DND-41 (cell line): Measurements from ENCODE around the gene SMC1B.

Experiments used
- EZH2 ChIP-seq: IDR thresholded peaks from 3 replicates; pipeline ENCODE4 v1.6.1; 2012; ENCODE audit warnings: borderline replicate concordance, low read depth, mild to moderate bottlenecking, moderate library complexity, low read length, inconsistent platforms; ENCODE audit not compliant: severe bottlenecking
- TF ChIP-seq, protein P1 (sequence below): IDR thresholded peaks from 2 replicates; pipeline ENCODE4 v1.5.1; 2012; ENCODE audit warnings: borderline replicate concordance, low read length, moderate library complexity, mild to moderate bottlenecking; ENCODE audit not compliant: poor library complexity, severe bottlenecking; ENCODE audit errors: extremely low read depth

DNA sequence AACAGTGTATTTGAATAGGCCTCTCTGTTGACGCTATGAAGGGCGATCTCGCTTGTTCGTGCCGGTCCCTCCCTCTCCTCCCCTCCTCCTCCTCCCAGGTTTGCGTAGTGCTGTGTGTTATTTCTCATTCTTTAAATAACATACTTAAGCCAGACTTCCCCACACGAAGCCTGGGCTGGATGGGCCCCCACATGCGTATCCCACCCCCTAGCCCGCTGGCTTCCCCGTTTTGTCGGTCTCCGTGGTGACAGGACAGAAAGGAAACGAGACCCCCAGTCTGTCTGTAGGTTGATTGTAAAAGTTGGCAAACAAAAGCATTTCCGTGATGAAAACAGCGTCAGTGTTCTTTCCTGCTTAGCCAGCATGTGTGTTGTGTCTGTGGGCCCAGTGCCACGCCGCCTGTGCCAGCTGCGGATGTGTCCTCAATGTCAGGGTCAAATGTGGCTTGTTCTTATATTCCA lies 76.4 kb downstream of the SMC1B start:
- TF ChIP-seq, protein P1, sequence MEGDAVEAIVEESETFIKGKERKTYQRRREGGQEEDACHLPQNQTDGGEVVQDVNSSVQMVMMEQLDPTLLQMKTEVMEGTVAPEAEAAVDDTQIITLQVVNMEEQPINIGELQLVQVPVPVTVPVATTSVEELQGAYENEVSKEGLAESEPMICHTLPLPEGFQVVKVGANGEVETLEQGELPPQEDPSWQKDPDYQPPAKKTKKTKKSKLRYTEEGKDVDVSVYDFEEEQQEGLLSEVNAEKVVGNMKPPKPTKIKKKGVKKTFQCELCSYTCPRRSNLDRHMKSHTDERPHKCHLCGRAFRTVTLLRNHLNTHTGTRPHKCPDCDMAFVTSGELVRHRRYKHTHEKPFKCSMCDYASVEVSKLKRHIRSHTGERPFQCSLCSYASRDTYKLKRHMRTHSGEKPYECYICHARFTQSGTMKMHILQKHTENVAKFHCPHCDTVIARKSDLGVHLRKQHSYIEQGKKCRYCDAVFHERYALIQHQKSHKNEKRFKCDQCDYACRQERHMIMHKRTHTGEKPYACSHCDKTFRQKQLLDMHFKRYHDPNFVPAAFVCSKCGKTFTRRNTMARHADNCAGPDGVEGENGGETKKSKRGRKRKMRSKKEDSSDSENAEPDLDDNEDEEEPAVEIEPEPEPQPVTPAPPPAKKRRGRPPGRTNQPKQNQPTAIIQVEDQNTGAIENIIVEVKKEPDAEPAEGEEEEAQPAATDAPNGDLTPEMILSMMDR: no peak
- no peak for TF ChIP-seq EZH2
